Stimulated activated CD4-positive, alpha-beta T cell treated with anti-CD3 and anti-CD28 coated beads, Interleukin-1b, Interleukin-23, amount 100 ng/mL, for 4 hours (primary cell): ENCODE measurements around the gene EPDR1.
"Not testable (repeated sequence)": the region's sequence is repeated elsewhere in the genome, so short reads cannot be mapped to it uniquely, and the experiment has no call there.

Experiments used
- DNase-seq, 2 donors: peaks; one replicate each; pipeline ENCODE4 v3.0.0-alpha.2; 2020; ENCODE audit warnings: low read depth in 2 of 2

The EPDR1 gene

DNA sequence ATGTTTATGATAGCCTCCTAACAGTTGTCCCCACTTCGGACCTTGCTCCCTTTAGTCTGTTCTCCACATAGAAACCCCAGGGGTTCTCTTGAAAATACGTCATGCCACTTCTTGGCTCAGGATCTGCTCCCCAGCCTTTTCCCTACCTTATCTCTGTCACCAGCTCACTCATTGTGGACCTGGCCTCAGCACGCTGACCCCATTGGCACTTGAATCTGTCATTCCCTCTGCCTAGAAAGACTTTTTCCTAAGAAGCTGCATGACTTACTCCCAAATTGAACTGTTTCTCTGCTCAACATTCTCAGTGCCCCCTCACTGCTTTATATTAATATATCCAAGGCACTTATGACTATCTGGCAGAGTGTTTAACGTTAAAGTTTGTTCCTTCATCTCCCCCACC is 8.4 kb downstream of the EPDR1 start:
- no peak for DNase-seq

DNA sequence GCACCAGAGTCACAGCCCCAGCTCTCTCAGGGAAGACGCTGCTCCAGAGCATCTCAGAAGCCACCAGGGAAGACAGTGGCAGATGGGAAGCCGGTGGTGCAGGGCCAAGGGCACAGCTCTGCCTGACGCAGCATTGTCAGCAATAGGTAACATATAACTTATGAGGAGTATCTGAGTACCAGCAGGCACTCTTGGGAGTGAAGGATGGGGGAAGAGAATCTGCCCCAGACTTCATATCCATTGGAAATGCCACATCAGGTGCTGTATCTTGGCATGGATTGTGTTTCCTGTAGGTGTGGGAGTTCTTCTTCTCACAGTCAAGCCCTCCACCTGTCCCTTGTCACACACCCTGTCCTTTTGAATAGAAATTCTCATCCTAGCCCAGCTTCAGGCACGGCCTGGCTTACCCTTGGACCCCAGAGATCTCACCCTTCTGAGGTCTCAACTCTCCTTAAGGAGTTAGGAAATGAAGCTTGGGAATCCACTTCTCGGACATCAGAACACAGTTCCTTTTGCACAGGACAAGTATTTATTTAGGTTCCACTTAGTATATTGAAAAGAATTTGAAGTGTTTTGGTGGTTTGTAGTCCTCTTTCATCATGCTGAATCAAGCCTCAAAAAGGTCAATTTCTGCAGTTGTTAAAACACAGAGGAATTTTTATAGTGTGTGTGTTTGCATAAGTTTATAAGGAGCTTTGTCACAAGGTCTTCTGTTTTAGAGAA is 9.9 kb downstream of the EPDR1 start:
- no peak for DNase-seq

DNA sequence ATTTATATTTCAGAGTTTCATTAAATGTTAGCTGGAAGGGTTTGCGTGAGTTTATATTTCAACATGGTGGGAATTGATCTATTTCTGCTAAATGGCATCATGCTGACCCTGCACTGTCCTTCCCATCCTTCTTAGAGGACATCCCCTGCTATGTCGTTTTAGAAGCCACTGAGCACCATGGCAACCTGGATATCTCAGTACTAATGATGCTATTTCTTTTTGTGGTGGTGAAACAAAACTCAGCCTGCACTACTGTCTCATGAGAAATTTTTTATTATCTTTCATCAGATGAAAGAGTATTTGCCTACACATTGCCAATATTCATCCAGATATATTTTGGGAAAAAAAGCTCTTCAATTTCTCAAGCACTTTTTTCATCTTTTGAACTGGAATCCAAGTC is 12.1 kb downstream of the EPDR1 start:
- DNase-seq, result no peak

DNA sequence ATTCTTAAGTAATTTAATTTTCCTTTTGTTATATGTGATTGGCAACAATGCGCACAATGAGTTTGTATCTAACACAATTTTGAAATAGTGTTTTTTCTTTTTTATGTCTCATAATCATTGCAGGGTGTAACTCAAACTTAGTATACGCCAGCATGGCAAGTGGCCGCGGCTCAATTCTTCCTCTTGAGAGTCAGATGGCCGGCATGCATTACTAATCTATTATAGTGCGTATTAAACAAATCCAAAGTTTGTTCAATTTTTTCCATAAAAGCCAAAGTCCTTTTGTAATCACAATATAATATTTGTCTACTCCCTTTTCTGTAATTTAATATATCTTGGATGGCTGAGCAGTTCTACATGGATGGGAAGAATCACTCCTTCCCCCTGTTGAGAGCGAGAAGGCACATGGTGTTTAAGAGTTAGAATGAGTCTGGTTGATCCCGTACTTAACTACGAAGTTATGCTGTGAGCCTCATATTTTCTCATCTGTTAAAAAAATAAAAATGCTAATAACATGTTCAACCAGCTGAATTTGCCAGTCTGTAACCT is 12.7 kb downstream of the EPDR1 start:
- no peak for DNase-seq

DNA sequence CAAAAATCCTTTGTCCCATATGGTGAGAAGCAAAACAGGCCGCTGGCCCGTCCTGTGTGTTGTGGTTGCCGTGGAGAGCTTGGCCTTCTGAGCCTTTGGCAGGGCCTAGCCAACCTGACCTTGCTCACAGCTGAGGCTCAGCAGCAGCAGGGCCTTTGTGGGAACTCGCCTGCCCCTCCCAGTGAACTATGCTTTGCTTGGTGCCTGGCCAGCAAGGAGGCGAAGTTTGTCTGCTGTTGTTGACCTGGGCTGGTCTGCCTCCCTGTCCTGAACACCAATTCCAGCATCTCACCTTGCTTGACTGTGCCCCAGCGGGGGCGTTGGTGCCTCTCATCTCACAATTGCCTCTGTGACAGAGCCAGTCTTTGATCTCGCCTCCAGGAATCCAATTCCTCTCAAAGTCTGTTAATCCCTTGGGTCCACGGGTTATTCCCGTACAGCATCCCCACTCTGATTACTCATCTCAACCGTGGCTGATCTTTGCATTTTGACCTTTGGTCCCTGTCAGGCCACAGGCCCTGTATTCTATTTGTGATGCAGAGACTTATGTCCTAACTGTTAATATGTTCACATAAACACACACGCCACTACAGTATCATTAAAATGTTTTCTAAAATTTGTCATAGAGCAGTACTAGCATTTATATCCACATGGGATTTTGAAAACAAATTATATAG is 22.6 kb downstream of the EPDR1 start:
- DNase-seq, result no peak

DNA sequence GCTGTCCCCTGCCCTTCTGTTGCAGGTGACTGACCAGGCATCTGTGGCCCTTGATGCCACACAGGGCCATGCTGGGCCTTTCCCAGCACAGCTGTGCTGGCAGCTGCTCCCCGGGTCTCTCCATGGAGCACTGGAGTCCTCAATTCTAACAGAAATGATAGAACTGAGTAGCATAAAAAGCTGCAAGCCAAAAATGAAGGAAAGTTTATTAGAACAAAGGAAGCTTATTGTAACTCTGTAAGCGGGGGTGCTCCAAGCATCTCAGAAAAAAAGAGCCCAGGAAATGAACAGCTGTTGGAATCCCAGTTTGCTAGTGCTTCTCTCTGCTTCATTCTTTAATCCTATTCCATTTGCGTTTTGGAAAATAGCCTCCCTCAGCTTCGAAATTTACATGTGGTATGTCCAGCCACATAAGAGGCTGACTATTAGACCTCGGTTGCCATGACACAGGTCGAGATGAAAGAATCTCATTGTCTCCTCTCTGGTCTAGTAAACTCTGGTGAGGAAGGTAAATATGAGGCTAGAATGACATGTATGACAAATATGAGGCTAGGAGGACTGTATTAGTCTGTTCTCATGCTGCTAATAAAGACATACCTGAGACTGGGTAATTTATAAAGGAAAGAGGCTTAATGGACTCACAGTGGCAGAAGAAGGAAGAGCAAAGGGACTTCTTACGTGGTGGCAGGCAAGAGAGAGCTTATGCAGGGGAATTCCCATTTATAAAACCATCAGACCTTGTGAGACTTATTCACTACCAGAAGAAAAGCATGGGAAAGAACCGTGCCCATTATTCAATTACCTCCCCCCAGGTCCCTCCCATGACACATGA is 23.7 kb downstream of the EPDR1 start:
- no peak for DNase-seq

DNA sequence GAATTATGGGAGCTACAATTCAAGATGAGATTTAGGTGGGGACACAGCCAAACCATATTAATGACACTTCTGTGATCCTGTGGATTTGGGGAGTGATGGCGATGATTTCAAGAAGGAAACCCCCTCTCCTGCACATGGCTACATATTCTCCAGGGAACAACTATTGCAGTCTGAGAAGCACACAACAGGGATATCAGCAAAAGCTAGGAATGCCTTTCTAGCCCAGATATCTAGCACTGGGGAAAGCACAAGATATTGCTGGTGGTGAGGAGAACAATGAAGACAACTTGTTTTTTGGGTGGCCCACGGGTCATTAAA is 24.3 kb downstream of the EPDR1 start:
- DNase-seq, result no peak

DNA sequence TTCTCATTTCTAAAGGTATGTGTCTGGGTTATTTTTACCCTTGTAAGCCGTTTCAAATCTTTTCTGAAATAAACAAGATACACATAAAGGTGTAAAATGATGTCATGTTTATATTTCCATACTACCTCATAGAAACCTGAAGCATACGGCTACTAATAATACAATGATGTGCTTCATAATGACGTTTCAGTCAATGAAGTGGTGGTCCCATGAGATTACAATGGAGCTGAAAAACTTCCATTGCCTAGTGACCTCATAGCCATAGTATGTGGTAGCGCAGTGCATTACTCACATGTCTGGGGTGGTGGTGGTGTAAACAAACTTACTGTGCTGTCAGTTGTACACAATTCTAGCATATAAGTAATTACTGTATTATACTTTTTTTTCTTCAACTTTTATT is 24.9 kb downstream of the EPDR1 start:
- DNase-seq, result no peak

DNA sequence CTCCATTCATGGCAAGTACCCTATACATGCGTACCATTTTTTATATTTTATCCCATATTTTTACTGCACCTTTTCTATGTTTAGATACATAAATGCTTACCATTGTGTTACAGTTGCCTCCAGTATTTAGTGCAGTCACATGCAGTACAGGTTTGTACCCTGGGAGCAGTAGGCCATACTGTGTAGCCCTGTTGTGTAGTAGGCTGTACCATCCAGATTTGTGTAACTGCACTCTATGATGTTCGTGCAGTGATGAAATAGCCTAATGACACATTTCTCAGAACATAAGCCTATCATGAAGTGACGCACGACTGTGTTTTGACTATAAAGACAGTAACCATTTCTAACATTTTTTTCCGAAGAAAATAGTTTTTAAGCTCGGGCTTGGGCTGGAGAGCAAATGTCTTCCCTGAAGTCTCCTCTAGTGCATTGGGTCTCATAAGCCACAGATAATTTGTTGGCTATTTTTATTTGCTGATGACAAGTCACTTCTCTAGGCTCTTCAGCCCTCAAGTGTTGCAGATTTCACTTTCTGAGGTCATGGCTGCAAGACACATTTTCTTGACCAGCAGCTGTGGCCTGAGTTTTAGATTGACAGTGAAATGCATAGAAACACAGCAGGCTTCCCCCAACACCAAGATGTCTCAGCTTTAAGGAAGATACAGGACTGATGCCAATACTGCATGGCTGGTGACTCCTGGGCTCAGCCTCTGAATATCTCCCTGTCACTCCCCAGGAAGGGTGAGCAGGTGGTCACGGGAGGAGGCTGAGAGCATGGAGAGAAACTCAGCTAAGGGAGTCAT is 26.9 kb downstream of the EPDR1 start:
- DNase-seq, result no peak

DNA sequence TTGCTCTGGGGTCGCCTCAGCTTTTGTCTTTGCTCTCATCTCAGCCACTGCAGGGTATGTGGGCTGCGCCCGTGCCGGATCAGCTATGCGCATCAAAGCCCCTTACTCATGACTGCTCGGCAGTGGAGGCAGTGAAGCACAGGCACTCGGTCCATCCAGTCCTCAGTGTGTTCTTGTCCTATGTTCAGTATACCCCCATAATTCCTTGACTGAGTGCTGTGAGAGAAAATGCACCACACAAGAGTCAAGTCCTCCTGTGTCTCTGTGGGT is 27.4 kb downstream of the EPDR1 start:
- no peak for DNase-seq

DNA sequence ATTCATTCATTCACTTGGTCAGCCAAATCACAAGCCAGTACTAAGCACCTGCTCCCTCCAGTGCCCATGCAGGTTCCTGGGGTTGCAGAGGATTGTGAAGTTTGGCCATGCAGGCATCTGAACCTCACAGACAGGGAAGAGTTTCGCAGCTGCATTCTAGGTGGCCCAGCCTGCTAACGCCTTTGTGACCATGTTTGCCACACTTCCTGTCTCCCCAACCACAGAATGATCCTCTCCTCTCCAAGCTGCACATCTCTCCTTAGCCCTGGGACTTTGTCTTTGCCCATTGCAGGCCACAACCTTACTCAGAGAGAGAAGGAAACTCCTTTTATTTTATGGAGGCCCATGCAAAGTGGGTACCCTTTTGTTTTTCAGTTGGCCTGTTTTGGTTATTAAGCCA is 31.8 kb downstream of the EPDR1 start:
- no peak for DNase-seq

DNA sequence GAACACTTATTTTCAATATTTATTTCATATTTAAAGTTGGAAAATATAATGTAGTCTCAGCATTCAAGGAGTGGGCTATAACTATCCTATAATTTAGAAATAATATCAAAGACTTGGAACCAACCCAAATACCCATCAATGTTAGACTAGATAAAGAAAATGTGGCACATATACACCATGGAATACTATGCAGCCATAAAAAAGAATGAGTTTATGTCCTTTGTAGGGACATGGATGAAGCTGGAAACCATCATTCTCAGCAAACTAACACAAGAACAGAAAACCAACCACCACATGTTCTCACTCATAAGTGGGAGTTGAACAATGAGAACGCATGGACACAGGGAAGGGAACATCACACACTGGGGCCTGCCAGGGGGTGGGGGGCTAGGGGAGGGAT is 33.8 kb downstream of the EPDR1 start:
- DNase-seq, result not testable (repeated sequence)

DNA sequence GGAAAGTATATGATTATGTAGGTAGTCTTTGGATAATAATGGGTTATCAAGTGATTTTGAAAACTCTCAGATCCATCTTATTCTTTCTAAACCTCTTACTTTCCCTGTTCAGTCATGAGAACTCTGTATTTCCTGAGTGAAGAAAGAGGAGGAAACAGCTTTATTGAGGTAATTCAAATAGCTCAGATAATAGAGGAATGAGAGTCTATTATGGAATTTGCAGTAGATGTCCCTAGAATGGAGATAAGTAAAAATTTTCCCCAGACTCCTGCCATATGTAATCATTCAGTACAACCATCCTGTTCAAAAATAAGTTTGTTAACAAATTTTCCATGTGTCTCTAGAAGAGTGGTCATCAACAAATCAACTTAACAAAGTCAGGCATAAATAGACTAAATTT is 36.4 kb downstream of the EPDR1 start:
- DNase-seq, result no peak

DNA sequence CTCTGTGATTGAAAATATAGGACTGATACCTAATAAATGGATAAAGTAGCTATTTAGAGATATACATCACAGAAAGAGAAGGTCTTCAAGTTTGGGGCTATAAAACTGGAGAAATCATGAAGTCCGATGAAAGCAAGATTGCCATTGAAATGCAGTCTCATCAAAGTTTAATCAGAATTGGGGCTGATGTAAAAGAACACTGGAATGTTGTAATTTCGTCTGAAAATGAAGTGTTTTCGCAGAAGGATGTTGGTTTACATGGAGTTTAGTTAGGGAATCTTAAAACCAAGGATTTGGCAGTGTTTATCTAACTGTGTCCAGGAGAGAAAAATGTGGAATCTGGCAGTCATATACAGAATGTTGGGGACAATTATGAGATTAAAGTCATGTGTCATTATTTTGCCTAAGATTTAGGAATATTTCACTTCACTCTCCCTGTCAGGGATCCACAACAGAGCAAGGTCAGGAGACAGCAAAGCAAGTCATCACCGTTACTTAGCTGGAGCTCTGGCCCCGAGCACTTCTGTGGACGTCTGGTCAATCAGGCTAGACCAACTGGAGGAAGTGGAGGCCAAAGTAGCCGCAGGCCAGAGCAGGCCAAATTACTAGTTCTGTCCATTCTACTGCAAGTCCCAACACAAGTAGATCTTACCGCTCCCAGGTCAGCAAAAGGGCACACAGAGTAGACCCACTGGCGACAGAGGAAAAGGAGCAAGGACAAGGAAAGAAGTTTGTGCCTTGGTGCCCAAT is 37.0 kb downstream of the EPDR1 start:
- DNase-seq, result no peak

DNA sequence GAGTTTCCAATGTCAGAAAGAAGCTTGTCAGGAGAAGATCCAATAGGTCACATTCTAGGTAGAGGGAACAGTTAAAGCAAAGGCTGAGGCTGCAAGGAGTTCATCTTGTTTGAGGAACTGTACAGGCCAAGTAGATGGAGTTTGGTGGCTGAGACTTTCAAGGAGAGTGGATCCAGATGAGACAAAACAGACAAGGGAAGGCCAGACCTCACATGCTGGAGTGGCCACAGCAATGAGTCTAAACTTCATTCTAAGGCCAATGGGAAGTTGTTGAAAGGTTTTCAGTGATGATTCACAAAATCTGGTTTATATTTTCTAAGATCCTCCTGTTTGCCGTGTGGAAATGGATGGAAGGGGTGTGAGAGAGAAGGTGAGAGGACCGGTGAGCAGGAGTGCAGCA is 40.0 kb downstream of the EPDR1 start:
- no peak for DNase-seq

DNA sequence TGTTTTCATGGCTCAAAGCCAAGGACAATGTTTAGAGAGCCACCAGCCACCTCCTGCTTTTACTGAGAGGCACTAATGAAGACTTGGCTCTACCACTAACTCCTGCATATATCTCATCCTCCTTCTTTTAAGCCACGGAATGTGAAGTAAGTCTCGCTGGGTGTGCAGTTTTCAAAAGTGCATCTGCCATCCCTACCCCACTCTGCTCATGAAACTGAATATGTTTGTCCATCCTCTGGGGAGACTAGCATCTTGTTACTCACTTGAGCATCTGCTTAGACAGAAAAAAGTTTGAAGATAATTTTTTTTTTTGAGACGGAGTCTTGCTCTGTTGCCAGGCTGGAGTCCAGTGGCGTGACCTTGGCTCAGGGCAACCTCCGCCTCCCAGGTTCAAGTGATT is 40.8 kb downstream of the EPDR1 start:
- DNase-seq, result no peak

DNA sequence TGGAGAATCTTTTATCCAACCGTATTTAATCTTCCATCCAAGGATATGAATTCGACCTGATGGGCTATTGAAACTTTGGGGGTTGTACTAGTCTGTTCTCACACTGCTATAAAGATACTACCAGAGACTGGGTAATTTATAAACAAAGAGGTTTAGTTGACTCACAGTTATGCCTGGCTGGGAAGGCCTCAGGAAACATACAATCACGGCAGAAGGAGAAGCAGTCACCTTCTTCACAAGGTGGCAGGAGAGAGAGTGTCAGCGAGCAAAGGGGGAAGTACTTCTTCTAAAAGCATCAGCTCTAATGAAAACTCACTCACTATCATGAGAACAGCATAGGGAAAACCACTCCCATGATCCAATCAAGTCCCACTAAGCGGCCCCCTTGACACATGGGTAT is 43.8 kb downstream of the EPDR1 start:
- no peak for DNase-seq

DNA sequence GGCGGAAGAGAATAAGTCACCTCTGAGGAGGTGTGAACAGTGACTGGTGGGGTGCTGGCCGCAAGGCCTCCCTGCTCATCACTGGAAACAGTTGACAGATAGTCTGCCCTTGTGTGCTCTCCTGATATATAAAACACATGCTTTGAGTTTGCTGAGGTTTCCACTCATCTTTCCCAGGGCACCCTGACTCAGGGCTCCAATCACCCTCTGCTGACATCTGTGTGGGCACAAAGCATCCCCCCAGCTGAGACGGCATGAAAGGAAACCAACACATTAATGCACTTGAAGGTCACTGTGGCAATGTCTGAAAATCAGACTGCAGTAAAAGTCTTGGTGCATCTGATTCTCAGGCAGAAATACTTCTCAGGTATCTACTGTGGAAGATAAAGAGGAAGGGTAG is 49.8 kb downstream of the EPDR1 start:
- DNase-seq, result no peak

DNA sequence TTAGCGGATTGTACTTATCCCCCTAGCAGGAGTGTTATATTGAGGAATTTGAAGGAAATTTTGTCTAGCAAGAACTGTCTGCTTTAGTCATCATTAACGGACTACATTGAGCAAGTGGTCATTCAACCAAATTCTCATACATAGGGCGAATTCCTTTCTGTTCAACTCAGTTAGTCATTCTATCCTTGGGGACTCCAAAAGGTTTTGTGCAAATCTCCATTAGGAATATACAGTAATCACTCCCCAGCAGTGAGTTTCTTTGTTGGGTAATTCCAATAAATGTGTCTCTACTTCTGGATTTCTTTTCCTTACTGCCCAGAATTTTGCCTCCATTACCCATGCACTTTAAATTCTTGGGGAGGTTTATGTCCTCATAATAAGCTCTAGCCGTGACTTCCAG is 51.1 kb downstream of the EPDR1 start:
- no peak for DNase-seq

DNA sequence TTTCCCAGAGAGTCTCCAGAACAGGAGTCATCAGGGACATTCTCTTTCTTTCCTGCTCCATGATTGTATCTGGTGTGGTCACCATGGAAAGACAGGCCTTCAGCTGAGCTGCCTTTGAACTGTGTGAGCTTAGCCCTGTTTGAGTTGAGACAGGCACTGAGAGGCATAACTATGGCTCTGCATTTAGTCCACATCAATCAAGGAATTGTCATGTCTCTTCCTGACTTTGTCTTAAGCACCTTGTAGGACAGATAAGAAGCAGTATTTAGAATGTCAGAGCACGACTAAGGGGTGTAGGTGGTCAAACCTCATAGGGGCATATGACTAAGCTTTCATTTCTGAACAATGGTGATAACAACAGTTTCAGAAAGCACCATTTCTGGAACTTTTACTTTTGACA is 53.5 kb downstream of the EPDR1 start:
- DNase-seq, result no peak

DNA sequence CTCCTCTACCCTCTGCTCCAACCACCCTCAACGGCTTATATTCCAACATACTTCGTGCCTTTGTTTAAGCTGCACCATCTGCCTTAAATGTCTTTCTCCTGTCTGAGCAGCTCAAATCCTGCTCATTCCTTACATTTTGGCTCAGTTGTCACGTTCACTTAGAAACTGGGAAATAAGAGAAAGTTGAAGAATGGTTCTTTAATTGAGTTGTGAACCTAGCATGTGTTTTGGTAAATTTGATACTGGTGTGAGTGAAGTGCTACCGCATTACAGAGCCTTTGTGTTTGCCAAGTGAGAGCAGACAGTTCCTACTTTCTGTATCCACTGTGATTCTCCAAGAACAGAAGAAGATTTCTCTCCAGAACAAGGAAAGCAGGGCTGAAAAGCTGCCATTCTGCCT is 54.3 kb downstream of the EPDR1 start:
- DNase-seq, result no peak

DNA sequence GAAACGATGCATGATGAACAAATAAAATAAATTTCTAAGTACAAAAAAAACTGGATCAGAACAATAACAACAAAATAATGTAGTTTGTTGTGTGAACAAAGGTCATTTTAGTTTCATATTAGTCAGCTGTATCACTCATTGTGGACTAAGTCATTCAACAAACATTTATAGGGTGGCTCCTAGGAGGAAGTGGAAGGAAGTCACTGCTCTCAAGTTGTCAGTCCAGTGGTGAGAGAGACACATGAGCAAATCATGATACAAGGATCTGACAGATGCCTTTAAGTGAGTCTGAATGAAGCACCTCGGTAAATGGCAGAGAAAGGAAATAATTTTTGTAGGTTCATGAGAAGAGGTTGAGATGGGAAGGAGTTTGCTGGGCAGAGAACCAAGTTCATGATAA is 56.8 kb downstream of the EPDR1 start:
- no peak for DNase-seq
